NT2/D1 (cell line): ENCODE measurements around the gene AMIGO2.

Experiments used
- DNase-seq: peaks from one replicate; pipeline ENCODE4 v3.0.0-alpha.2; 2011; ENCODE audit warnings: low read depth, low spot score
- H3K27me3 ChIP-seq: 2 replicates; pipeline ENCODE4 v1.6.0; 2011; ENCODE audit warnings: mild to moderate bottlenecking; ENCODE audit not compliant: insufficient read length, insufficient read depth
- H3K36me3 ChIP-seq: 2 replicates; pipeline ENCODE4 v1.6.1; 2011; ENCODE audit warnings: mild to moderate bottlenecking, low read length, mixed read lengths; ENCODE audit not compliant: insufficient read depth, insufficient read length
- H3K4me1 ChIP-seq: 2 replicates; pipeline ENCODE4 v1.5.1; 2011; ENCODE audit not compliant: insufficient read depth, insufficient read length
- H3K4me3 ChIP-seq: 2 replicates; pipeline ENCODE4 v1.5.1; 2011; ENCODE audit warnings: low read depth; ENCODE audit not compliant: insufficient read length
- H3K9ac ChIP-seq: 2 replicates; pipeline ENCODE4 v1.6.0; 2011; ENCODE audit warnings: low read depth; ENCODE audit not compliant: insufficient read length
- H3K9me3 ChIP-seq: 2 replicates; pipeline ENCODE4 v1.5.1; 2011; ENCODE audit warnings: mild to moderate bottlenecking, low read length; ENCODE audit not compliant: insufficient read depth
- SUZ12 ChIP-seq: IDR thresholded peaks from 2 replicates; pipeline ENCODE4 v1.6.1; 2011; ENCODE audit not compliant: insufficient read length, insufficient read depth; ENCODE audit errors: extremely low read depth
- YY1 ChIP-seq: IDR thresholded peaks from 2 replicates; pipeline ENCODE4 v1.6.1; 2011; ENCODE audit not compliant: insufficient read length, insufficient read depth
- ZNF274 ChIP-seq: IDR thresholded peaks from 2 replicates; pipeline ENCODE4 v1.6.1; 2011; ENCODE audit warnings: mild to moderate bottlenecking, low read depth, low read length

AMIGO2 gene

DNA sequence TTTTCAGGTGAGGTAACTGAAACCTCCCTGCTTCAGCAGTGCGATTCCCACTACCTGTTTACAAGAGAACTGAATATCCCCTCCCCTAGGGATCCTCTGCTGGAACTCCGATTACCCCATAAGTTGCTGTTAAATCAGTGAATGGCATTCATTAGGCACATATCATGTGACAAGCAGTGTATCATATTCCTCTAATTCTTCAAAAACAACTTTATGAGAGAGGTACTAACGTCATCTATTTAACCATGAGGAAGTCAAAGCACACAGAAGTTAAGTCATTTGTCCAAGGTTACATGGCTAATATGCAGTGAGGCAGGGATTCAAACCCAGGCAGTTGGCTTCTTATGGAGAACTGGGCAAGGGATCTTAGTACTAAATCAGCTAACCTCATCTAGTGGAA is 44.3 kb downstream of the AMIGO2 start:
- Histone ChIP-seq H3K27me3 (no peaks in the 10 kb centered on the region), H3K4me1 (peaks cover 2% of the 10 kb centered on the region), H3K36me3 (no peaks in the 10 kb centered on the region), H3K4me3 (no peak overlapping the region), H3K9me3 (no peaks in the 10 kb centered on the region), H3K9ac (no peak overlapping the region)
- TF ChIP-seq SUZ12 (no peak), YY1 (no peak)
- DNase-seq = no peak

DNA sequence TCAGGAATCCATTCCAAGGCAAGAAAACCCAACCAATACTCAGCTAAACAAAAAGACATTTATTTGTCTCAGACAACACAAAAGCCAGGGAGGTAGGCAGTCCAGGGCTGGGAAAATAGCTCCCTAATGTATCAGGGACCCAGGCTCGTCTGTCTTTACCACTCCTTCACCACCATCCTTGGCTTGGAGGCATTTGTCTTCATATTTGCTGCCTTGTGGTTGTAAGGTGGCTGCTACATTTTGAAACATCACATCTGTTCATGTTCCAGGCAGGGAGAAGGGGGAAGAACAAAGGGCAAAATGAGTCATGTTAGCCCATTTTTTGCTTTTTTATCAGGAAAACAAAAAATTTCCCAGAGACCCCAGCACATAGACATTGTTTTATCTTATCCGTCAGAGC is 45.1 kb downstream of the AMIGO2 start:
- Histone ChIP-seq H3K27me3 (no peaks in the 10 kb centered on the region), H3K4me3 (no peak overlapping the region), H3K9ac (no peak overlapping the region), H3K36me3 (no peaks in the 10 kb centered on the region), H3K9me3 (no peaks in the 10 kb centered on the region), H3K4me1 (peaks cover 2% of the 10 kb centered on the region)
- DNase-seq = no peak
- no peak for TF ChIP-seq YY1
- TF ChIP-seq SUZ12 = no peak
- no peak for TF ChIP-seq ZNF274

DNA sequence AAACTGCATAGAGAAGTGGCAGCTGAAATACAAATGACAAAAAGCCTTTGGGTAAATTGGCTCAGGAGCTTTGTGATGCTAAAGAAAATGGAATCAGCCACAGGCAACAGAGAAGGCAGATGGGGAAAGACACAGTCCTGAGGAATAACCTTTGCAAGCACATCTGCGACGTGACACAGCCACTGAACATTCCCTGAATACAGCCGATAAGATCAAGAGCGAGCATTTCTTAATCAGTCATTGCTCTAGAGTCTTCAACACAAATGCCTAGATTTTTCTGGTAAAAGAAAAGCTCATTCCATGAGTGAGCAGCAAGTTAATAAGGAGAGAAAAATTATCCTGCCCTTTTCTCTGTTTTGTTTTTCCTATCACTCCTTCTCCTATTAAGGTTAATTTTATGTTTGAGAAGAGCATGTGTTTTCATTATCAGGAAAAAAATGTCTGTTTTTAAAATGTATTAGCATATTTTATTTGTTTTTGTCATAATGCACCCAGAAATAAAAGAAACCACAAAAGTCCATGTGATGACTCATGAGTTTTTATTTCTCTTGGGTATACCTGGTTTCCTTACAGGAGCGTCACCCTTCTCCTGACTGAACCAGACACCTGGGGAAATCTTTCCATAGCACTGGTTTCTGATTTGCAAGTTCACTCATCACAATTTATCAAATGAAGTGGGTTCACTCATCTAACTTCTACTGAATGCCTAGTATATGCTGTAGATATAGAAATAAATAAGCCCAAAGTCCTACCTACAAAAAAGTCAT is 45.8 kb downstream of the AMIGO2 start:
- Histone ChIP-seq H3K9ac (no peak overlapping the region), H3K4me3 (no peak overlapping the region), H3K36me3 (no peaks in the 10 kb centered on the region), H3K27me3 (no peaks in the 10 kb centered on the region), H3K9me3 (no peaks in the 10 kb centered on the region), H3K4me1 (peaks cover 2% of the 10 kb centered on the region)
- TF ChIP-seq ZNF274 (no peak), SUZ12 (no peak), YY1 (no peak)
- DNase-seq = no peak

DNA sequence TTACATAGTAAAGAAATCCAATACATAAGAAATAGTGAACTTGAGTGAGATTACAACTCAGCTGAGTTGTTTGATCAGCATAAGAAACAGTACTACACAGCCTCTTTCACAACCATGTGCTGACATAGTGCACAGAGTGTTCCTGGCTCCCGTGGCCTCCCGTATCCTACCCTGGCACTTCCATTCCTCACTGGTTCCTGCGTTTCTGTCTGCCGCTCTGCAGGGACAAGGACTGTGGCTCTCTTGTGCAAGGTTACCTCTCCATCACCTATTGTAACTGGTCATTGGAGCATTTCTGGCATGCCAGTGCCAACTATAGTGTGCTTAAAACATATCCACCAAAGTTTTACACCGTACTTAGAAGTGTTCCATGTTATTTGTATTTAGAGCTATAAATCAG is 46.7 kb downstream of the AMIGO2 start:
- no peak overlapping the region for H3K4me3 ChIP-seq
- no peaks in the 10 kb centered on the region for H3K36me3 ChIP-seq
- no peak overlapping the region for H3K9ac ChIP-seq
- no peak for TF ChIP-seq YY1
- TF ChIP-seq ZNF274 = no peak
- TF ChIP-seq SUZ12 = no peak
- H3K4me1 ChIP-seq = peaks cover 2% of the 10 kb centered on the region
- no peaks in the 10 kb centered on the region for H3K9me3 ChIP-seq
- DNase-seq = no peak
- no peaks in the 10 kb centered on the region for H3K27me3 ChIP-seq

DNA sequence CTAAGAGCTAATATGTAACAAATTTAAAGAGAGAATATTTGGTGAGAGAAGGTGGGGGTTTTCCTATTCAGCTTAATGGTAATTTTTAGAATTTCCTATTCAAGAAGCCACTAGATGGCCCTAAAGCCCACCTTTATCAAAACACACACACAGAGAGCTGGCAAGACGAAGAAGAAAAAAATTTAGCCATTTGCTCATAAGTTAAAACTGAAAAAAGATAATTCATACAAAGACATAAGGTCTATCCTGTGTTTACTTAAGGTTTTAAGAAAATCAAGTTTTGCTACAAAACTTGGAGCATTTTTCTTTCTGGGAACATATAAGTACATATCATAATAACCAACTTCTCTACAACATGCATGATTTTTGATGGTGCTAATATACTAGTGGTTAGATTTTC is 47.1 kb downstream of the AMIGO2 start:
- Histone ChIP-seq H3K9me3 (no peaks in the 10 kb centered on the region), H3K4me3 (no peak overlapping the region), H3K4me1 (peaks cover 2% of the 10 kb centered on the region), H3K27me3 (no peaks in the 10 kb centered on the region), H3K36me3 (no peaks in the 10 kb centered on the region), H3K9ac (no peak overlapping the region)
- DNase-seq = peak; percentile 27
- TF ChIP-seq YY1 (no peak), SUZ12 (no peak), ZNF274 (no peak)

DNA sequence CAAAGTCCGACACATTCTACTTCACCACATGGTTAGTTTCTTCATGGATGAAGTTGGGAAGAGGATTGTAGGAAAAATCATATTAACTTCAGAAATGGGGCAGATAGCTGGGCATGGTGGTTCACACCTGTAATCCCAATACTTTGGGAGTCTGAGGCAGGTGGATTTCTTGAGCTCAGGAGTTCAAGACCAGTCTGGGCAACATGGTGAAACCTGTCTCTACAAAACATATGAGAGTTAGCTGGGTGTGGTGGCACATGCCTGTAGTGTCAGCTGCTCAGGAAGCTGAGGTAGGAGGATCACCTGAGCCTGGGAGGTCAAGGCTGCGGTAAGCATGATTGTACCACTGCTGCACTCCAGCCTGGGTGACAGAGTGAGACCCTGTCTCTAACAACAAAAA is 49.9 kb downstream of the AMIGO2 start:
- DNase-seq = no peak
- no peak overlapping the region for H3K4me3 ChIP-seq
- H3K36me3 ChIP-seq = no peaks in the 10 kb centered on the region
- TF ChIP-seq SUZ12 = no peak
- TF ChIP-seq ZNF274 = no peak
- TF ChIP-seq YY1 = no peak
- H3K27me3 ChIP-seq = no peaks in the 10 kb centered on the region
- no peak overlapping the region for H3K9ac ChIP-seq
- no peaks in the 10 kb centered on the region for H3K9me3 ChIP-seq
- peaks cover 2% of the 10 kb centered on the region for H3K4me1 ChIP-seq

DNA sequence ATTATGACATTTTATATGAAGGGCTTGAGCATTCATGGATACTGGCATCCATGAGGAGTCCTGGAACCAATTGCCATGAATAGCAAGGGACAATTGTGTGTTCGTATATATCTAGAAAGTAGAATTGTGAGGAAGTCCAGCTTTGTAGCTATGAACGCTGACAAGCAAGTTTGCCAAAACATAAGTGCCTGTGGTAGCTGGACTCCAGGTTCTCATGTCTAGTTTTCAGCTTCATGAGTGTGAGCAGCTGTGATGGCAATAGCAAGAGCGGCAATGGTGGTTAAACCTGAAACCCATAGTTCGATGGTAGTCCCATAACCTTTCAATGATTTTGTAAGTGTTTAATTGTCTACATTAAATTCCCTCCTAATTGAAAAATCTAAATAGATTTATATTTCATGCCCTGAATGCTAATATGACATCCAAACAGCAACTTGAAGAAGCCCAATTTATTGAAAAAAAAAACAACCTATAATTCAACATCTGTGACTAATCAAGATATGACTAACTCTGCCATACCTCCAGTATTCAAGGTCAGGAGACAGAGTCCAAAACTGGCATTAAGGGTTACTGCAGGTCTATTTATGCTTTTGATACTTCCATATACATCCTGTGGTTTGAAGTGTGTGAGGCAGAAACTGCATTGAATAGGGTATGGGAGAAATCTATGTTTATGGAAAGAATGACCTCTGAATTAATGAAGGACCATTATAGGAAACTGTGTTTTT is 50.6 kb downstream of the AMIGO2 start:
- Histone ChIP-seq H3K9ac (no peak overlapping the region), H3K4me3 (no peak overlapping the region), H3K4me1 (peaks cover 2% of the 10 kb centered on the region), H3K9me3 (no peaks in the 10 kb centered on the region), H3K27me3 (no peaks in the 10 kb centered on the region), H3K36me3 (no peaks in the 10 kb centered on the region)
- TF ChIP-seq ZNF274 (no peak), YY1 (no peak), SUZ12 (no peak)
- no peak for DNase-seq

DNA sequence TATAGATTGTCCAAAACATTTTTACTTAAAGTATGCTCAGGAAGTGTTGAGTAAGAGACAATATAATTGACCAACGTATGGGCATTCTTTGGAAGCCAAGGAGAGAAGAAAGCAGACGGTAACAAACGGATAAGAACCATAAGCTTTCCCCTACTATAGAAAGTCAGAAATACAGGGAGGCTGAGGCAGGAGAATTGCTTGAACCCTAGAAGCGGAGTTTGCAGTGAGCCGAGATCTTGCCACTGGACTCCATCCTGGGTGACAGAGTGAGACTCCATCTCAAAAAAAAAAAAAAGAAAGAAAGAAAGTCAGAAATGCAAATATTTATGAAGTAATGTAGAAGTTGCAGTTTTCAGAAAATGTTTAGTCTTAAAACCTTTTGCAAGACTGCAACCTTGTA is 51.6 kb downstream of the AMIGO2 start:
- TF ChIP-seq SUZ12 (no peak), ZNF274 (no peak), YY1 (no peak)
- H3K9ac ChIP-seq = no peak overlapping the region
- H3K9me3 ChIP-seq = no peaks in the 10 kb centered on the region
- H3K4me3 ChIP-seq = no peak overlapping the region
- no peak for DNase-seq
- no peaks in the 10 kb centered on the region for H3K36me3 ChIP-seq
- no peaks in the 10 kb centered on the region for H3K27me3 ChIP-seq
- H3K4me1 ChIP-seq = peaks cover 2% of the 10 kb centered on the region
